ENCODE data around the gene DSCAM.
A peak's percentile ranks its signal among the peaks of the same experiment; 100 is the strongest.

DSCAM gene

GRCh38 chr21:40769231-40769630, 77.7 kb downstream of the DSCAM start:
- DNase-seq = no peak

- DNase-seq = peak in 1 of 3 experiments; percentile 31
These were observed 78.9 kb downstream of the DSCAM start for GRCh38 chr21:40768056-40768455.

GRCh38 chr21:40766381-40766780, 80.6 kb downstream of the DSCAM start:
- DNase-seq = no peak

- DNase-seq = peak; percentile 28 to 68 (median 51)
These were observed 81.1 kb downstream of the DSCAM start for GRCh38 chr21:40765811-40766210.

GRCh38 chr21:40760821-40761220, 86.1 kb downstream of the DSCAM start:
- DNase-seq = no peak

- no peak for DNase-seq
These were observed 87.9 kb downstream of the DSCAM start for GRCh38 chr21:40759061-40759460.

GRCh38 chr21:40757366-40757765, 89.6 kb downstream of the DSCAM start:
- no peak for DNase-seq

GRCh38 chr21:40754466-40754865, 92.5 kb downstream of the DSCAM start:
- peak in 2 of 3 experiments; percentile 29 to 36 for DNase-seq

- no peak for DNase-seq
These were observed 93.2 kb downstream of the DSCAM start for GRCh38 chr21:40753756-40754155.

- no peak for DNase-seq
These were observed 94.8 kb downstream of the DSCAM start for GRCh38 chr21:40752125-40752524.

GRCh38 chr21:40751221-40751620, 95.7 kb downstream of the DSCAM start:
- DNase-seq = no peak

GRCh38 chr21:40736145-40736544, 110.8 kb downstream of the DSCAM start:
- no peak for DNase-seq

GRCh38 chr21:40733024-40733397, 113.9 kb downstream of the DSCAM start:
- DNase-seq = peak; percentile 48 to 91 (median 81)

GRCh38 chr21:40732253-40733023, 114.5 kb downstream of the DSCAM start:
- peak; percentile 37 to 91 (median 50) for DNase-seq

- no peak for DNase-seq
These were observed 115.8 kb downstream of the DSCAM start for GRCh38 chr21:40731206-40731605.

- DNase-seq = peak in 1 of 3 experiments; percentile 23
These were observed 116.5 kb downstream of the DSCAM start for GRCh38 chr21:40730426-40730800.

- DNase-seq = no peak
These were observed 117.1 kb downstream of the DSCAM start for GRCh38 chr21:40729761-40730425.

GRCh38 chr21:40723966-40724365, 123.0 kb downstream of the DSCAM start:
- no peak for DNase-seq

- no peak for DNase-seq
These were observed 123.6 kb downstream of the DSCAM start for GRCh38 chr21:40723317-40723716.

- no peak for DNase-seq
These were observed 127.3 kb downstream of the DSCAM start for GRCh38 chr21:40719615-40720014.

- DNase-seq = peak; percentile 69 to 97 (median 73)
These were observed 129.9 kb downstream of the DSCAM start for GRCh38 chr21:40717028-40717427.

GRCh38 chr21:40714536-40714935, 132.4 kb downstream of the DSCAM start:
- no peak for DNase-seq

GRCh38 chr21:40707656-40708244, 139.2 kb downstream of the DSCAM start:
- no peak for DNase-seq

Measured in NCI-H1417 (cell line).